HEK293 (cell line): ENCODE data around the gene PIP4K2A.

ENCODE experiments used
- BCL11A ChIP-seq: fragments of 450-650 bp; formaldehyde crosslinking; IDR thresholded peaks from 2 replicates; pipeline ENCODE4 v1.5.1; 2016; ENCODE audit warnings: low read depth, missing biosample characterization, missing genetic modification characterization
- CTCF ChIP-seq: fragments of 450-650 bp; formaldehyde crosslinking; IDR thresholded peaks from 2 replicates; pipeline ENCODE4 v1.5.1; 2016; ENCODE audit warnings: missing biosample characterization, missing genetic modification characterization
- PRDM4 ChIP-seq: fragments of 450-650 bp; formaldehyde crosslinking; IDR thresholded peaks from 2 replicates; pipeline ENCODE4 v1.5.1; 2017; ENCODE audit warnings: missing biosample characterization, missing genetic modification characterization
- REST ChIP-seq: fragments of 450-650 bp; formaldehyde crosslinking; IDR thresholded peaks from 2 replicates; pipeline ENCODE4 v1.5.1; 2016; ENCODE audit warnings: missing biosample characterization, missing genetic modification characterization
- SETDB1 ChIP-seq: IDR thresholded peaks from one replicate; pipeline ENCODE4 v1.6.1; 2017; ENCODE audit warnings: mild to moderate bottlenecking, low read length, moderate library complexity, mixed read lengths; ENCODE audit not compliant: insufficient read length
- ZNF510 ChIP-seq: fragments of 450-650 bp; formaldehyde crosslinking; IDR thresholded peaks from 2 replicates; pipeline ENCODE4 v1.5.1; 2018; ENCODE audit warnings: mild to moderate bottlenecking, missing genetic modification characterization, missing biosample characterization; ENCODE audit not compliant: insufficient replicate concordance
- ZNF707 ChIP-seq: fragments of 450-650 bp; formaldehyde crosslinking; IDR thresholded peaks from 2 replicates; pipeline ENCODE4 v1.5.1; 2016; ENCODE audit warnings: missing biosample characterization, missing genetic modification characterization

GRCh38 chr10:22503315-22504088 lies 210.9 kb downstream of the PIP4K2A start:
- TF ChIP-seq REST (tag by site-specific recombination) (no peak), ZNF707 (tag by site-specific recombination) (no peak), PRDM4 (tag by site-specific recombination) (no peak), BCL11A (tag by site-specific recombination) (peak; percentile 68; the same call in 1 of the 2 replicates), CTCF (no peak), SETDB1 (no peak), ZNF510 (tag by site-specific recombination) (no peak)
